SH-SY5Y (cell line): Measurements from ENCODE around the gene PLBD2.

Source experiments
- GATA2 ChIP-seq: IDR thresholded peaks from 2 replicates; pipeline ENCODE4 v1.6.1; 2011; ENCODE audit warnings: mild to moderate bottlenecking, low read depth, low read length
- GATA3 ChIP-seq: IDR thresholded peaks from 2 replicates; pipeline ENCODE4 v1.6.1; 2011; ENCODE audit warnings: low read depth, mild to moderate bottlenecking, low read length, moderate library complexity

Gene PLBD2

DNA sequence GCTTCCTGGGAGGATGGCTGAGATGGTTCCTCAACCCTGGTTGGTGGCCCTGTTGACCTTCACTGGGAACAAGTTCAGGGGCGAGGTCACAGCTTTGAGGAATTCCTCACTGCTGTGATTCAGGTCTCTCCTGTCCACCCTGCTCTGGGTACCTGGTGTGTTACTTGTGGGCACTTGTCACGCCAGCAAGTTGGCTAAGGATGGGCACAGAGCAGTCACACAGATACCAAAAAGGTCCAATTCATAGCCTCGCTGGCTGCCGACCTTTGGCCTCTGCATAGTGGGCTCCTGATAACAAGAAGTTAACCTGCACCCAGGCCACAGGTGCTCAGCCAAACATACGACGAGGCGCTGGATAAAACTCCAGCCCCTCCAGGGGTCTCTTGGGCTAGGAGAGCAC is 34.1 kb downstream of the PLBD2 start:
- TF ChIP-seq GATA3 (no peak), GATA2 (no peak)

DNA sequence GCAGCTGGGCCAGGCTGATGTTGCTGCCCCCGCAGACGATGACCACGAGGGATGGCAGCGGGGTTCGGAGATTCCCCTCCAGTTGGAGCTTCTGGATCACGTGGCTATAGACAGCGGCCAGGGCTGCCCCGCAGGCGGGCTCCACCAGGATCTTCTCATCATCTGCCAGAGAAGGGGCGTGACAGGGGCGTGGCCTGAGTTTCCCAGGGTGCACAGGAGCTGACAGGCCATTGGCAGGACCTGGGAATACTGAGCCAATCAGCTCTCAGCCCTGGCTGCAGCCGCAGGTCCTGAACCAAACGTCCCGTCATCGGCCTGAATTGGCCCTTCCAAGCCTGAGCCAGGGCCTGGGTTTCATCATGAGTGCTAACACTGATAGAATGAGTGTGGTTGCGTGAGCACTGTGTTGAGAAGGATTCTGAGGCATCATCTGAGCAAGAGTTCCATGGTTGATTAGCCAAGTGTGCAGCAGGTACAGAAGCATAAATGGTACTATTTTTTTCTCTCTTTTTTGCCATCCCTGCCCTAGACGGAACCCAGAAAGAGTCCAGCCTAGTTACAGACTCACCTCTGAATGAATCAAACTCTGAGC is 34.7 kb downstream of the PLBD2 start:
- no peak for TF ChIP-seq GATA3
- no peak for TF ChIP-seq GATA2

DNA sequence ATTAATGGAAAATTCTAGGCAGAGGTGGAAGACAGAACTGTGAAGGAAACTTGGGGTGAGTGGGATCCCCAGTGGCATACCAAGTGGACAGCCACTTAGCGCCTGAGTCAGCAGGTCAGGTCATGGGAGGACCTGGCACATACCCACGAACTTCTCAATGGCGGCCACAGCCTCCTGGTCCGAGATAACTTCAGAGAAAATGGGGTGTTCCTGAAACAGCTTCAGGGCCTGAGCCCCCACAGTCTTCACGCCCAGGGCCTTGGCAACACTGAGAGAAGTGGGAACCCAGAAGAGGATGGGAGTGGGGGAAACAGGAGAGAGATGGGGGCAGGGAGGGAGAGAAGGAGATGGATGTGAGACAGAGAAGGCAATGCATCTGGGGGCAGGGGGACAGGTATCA is 35.4 kb downstream of the PLBD2 start:
- TF ChIP-seq GATA2, result no peak
- TF ChIP-seq GATA3, result no peak

DNA sequence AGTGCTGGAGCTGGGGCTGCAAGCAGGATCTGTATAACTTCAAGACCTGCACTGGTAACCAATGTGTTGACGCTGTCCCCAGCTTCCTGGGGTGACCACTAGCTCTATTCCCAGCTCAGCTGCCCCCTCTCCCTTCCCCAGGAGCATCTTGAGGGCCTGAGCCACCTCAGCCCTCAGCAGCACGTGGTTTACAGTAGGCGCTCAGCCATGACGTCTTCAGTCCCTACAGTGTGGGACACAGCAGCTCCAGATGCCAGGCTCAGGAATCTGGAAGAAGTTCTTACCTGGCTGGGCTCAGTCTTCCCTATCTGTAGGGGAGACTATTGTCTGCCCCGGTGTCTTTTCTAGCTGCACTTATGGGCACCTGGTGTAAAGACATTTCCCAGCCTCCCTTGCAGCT is 36.7 kb downstream of the PLBD2 start:
- TF ChIP-seq GATA3, result no peak
- no peak for TF ChIP-seq GATA2

DNA sequence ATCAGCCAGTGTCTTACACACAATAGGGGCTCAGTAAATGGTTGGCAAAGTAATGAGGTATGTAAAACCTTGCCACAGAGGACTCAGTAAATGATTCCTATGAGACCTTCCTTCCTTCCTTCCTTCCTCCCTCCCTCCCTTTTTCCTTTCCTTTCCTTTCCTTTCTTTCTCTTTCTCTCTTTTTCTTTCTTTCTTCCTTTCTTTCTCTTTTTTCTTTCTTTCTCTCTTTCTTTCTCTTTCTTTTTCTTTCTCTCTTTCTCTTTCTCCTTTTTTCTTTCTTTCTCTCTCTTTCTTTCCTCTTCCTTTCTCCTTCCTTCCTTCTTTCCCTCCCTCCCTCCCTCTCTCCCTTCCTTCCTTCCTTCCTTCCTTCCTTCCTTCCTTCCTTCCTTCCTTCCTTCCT is 37.8 kb downstream of the PLBD2 start:
- TF ChIP-seq GATA3 (no peak), GATA2 (no peak)

DNA sequence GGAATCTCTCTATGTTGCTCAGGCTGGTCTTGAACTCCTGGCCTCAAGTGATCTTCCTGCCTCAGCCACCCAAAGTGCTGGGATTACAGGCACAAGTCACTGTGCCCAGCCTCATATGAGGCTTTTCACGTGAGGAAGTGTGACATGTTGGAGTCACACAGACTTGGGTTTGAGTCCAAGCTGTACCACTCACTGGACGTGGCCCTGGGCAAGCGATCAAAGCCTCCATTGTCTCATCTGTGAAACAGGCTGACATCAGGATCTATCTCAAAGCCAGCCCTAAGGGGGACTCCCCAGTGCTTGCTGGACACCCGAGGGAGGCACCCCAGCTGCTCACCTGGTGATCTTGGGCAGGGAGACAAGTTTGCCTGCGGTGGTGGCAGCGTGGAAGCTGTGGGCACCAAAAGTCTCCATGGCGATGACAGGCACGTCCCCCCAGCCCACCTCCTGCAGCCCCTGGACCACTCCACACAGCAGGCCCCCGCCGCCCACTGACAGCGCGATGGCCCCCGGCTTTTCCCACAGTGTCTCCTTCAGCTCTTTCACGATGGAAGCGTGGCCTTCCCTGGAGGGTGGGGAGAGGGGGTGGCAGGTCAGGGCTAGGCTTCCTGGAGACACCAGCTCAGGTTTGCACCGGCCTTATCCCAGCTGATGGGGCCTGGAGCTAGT is 38.6 kb downstream of the PLBD2 start:
- TF ChIP-seq GATA2, result no peak
- no peak for TF ChIP-seq GATA3

DNA sequence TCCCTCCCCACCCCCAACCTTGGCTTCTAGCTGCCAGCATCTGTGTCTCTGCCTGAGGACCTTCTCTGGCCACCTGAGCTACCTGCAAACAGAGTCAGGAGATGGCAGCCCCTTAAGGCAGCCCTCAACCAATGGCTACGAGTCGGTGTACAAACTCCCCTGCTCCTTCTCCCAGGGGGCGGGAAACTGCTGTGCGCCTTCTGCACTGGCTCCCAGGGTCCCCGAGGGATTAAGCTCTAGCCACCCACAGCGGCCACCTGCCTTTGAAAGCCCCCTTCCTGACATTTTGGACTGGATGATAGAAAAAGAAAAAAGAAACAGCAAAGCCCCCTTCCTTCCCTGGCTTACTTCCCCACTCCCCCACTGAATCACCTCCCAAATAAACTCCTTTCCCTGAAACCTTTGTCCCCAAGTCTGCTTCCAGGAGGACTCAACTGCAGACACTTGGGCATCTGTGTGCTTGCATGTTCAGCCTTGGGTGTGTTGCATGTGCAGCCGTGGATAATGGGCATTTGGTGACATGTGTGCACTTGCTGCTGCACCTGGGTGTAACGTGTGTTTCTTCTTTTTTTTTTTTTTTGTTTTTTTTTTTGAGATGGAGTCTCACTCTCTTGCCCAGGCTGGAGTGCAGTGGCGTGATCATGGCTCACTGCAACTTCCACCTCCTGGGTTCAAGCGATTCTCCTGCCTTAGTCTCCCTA is 39.3 kb downstream of the PLBD2 start:
- no peak for TF ChIP-seq GATA2
- no peak for TF ChIP-seq GATA3

DNA sequence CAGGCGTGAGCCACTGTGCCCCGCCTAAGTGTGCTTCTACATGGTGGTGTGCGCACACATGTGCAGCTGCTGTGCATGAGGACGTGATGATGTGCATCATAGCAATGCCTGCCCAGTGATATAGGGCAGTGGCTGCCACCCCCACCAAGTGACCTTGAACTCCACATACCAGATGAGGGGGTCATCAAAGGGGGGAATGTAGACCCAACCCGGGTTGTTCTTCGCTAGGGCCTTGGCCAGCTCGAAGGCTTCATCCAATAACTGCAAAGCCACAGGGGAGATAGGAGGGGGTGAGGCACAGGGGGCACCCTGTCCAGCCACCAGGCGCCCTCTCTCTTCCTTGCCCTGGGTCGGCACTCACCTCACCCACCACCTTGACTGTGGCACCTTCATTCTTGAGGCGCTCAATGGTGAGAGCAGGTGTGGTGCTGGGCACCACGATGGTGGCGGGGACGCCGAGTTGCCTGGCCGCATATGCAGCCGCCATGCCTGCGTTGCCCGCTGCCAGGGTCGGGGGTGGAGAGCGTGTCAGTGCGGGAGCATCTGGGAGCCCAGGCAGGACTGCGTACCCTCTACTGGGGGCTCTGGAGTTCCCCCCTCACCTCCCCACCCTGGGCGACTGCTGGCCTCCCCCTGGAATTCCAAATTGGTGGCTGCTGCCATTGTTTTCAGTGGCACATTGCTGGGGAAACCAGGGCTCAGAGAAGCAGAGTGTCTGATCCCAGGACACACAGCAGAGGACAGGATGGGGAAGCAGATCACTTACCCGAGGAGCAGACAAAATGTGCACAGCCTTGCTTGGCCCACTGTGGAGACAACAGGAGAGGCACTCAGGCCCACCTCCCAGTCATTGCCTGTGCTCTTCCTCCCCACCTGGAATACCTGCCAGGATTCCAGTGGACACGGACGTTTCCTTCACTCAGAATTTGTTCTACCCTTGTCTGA is 40.2 kb downstream of the PLBD2 start:
- TF ChIP-seq GATA2 (no peak), GATA3 (no peak)

DNA sequence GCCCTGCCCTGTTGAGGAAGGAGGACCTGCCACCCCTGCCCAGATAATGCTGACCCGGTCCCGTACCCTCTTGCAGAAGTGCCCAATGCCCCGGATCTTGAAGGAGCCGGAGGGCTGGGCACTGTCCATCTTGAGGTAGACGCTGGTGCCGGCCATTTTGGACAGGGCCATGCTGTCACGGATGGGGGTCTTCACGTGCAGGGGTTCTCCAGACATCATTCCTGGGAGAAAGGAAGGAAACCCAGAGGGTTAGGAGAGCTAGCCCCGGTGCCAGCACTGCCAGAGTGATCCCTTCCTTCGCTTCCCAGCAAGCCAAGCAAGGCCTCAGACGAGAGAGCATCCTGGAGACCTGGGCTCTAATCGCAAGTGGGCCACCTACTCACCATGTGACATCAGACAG is 41.1 kb downstream of the PLBD2 start:
- TF ChIP-seq GATA3 (no peak), GATA2 (no peak)

DNA sequence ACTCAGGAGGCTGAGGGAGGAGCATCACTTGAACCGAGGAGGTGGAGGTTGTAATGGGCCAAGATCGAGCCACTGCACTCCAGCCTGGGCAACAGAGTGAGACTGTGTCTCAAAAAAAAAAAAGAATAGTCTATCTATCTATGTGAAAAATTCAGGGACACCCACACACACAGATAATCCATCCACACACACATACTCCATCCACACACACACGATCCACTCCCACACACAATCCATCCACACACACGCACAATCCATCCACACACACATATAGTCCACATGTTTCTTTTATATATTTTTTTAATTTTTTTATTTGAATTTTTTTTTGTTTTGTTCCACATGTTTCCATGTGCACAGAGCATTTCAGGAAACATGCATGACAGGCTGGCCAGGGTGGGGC is 42.0 kb downstream of the PLBD2 start:
- TF ChIP-seq GATA2, result no peak
- TF ChIP-seq GATA3, result no peak

DNA sequence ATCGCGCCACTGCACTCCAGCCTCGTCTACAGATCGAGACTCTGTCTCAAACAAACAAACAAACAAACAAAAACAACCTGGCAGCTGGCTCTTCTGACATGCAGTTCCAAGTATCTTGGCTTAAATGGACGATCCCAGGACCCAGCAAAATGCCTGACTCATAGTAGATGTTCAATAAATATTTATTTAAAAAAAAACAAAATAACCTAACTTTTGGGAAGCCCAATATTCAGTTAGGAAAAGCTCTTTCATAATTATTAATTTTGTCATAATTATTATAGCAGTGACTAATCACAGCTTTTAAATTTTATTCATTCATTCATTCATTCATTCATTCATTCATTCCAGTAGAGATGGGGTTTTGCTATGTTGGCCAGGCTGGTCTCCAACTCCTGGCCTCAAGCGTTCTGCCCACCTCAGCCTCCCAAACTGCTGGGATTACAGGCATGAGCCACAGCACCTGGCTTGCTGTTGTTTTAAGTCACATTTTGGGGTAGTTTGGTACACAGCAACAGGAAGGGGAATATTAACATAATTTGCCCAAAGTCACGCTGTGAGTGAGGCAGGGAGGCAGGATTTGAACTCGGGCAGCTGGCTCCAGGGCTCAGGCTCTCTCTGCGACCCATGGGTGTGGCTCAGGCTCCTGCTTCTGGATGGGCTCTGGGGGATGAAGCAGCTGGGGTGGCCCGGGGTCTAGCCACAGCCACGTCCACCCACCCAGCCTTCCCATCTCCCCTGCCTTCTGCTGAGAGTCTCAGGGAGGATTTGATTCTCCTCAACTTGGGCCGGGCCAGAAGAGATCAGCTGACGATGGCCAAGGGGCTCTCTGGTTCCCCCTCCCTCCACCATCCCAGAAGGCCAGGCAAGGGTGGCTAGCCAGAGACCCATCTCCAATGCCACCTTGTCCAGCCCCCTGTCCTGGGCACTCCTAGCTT is 42.9 kb downstream of the PLBD2 start:
- TF ChIP-seq GATA2, result no peak
- TF ChIP-seq GATA3, result no peak

DNA sequence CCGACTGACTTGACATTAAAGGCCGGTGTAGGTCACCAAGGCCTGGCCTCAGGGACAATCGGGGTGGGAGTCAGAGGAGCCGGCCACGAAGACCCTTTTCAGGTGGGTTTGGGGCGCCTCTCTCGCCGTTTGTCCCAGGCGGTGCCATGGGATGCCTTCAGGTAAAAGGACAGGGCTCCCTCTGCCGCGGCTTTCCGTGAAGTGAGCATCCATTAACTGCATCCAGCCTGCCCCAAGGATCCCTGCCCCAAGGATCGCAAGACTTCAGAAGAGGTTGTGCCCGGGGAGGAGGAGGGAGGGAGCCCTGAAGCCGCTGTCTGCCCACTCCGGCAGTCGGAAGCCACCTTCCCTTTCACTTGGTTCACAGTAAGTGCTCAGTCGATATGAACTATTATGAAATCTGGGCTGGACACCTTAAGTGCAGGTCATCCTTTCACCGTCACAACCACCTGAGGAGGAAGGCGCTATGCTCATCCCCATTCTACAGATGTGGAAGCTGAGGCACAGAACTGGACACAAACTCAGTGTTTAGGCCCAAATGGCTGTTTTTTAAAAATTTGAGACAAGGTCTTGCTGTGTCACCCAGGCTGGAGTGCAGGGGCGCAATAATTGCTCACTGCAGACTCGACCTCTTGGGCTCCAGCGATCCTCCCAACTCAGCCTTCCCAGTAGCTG is 44.3 kb downstream of the PLBD2 start:
- no peak for TF ChIP-seq GATA2
- no peak for TF ChIP-seq GATA3
